ENCODE data around the gene FGD4. TPM values are rescaled to one million over a fixed set of nuclear protein-coding genes. Genes with fewer than 3 reads are reported as not detected.

The FGD4 gene
- total RNA-seq, 2 donors from 2014 or later = 36.3 to 54.4 TPM

DNA sequence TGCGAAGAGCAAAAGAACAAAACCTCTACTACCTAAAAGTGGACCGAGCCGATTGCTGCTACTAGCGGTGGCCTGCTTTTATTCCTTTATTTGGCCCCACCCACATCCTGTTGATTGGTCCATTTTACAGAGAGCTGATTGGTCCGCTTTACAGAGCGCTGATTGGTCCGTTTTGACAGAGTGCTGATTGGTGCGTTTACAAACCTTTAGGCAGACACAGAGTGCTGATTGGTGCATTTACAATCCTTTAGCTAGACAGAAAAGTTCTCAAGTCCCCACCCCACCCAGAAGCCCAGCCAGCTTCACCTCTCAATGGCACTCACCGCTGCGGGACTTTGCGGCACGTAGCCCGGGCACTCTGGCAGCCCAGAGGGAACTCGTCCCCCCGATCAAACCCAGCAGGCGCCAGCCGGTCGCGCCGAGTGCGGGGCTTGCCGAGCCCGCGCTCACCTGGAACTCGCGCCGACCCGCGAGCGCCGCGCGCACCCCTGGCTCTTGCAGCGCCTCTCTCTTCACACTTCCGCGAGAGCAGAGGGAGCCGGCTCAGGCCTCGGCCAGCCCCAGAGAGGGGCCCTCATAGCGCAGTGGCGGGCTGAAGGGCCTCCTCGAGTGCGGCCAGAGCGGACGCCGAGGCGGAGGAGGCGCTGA is 8.7 kb upstream of the FGD4 start:
- Histone ChIP-seq H3K27me3 (no peaks in the 10 kb centered on the region), H3K4me1 (peaks cover 9% of the 10 kb centered on the region), H3K27ac (peak overlapping the region in 3 of 4 donors; percentile 33 to 56 (median 50)), H3K4me3 (peak overlapping the region; percentile 17 to 18), H3K36me3 (replicated peaks in 1 of 2; ENCODE audit: insufficient read depth in 1 of 2, low read depth in 2 of 2) (no peaks in the 10 kb centered on the region), H3K9me3 (no peaks in the 10 kb centered on the region)
- intact Hi-C loops (cut with DNase I) = no loop called here
- TF ChIP-seq, protein P1, sequence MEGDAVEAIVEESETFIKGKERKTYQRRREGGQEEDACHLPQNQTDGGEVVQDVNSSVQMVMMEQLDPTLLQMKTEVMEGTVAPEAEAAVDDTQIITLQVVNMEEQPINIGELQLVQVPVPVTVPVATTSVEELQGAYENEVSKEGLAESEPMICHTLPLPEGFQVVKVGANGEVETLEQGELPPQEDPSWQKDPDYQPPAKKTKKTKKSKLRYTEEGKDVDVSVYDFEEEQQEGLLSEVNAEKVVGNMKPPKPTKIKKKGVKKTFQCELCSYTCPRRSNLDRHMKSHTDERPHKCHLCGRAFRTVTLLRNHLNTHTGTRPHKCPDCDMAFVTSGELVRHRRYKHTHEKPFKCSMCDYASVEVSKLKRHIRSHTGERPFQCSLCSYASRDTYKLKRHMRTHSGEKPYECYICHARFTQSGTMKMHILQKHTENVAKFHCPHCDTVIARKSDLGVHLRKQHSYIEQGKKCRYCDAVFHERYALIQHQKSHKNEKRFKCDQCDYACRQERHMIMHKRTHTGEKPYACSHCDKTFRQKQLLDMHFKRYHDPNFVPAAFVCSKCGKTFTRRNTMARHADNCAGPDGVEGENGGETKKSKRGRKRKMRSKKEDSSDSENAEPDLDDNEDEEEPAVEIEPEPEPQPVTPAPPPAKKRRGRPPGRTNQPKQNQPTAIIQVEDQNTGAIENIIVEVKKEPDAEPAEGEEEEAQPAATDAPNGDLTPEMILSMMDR (IDR thresholded peaks at IDR 0.05) = no peak
- TF ChIP-seq POLR2A (IDR thresholded peaks at IDR 0.05) = peak in 2 of 3 donors; percentile 38 to 41
- DNase-seq (peak; percentile 47 to 63 (median 52)), ATAC-seq (peak; percentile 87)
- WGBS, 2 donors = 38 to 53% methylated on average over 35 to 47 of the region's 47 CpGs

DNA sequence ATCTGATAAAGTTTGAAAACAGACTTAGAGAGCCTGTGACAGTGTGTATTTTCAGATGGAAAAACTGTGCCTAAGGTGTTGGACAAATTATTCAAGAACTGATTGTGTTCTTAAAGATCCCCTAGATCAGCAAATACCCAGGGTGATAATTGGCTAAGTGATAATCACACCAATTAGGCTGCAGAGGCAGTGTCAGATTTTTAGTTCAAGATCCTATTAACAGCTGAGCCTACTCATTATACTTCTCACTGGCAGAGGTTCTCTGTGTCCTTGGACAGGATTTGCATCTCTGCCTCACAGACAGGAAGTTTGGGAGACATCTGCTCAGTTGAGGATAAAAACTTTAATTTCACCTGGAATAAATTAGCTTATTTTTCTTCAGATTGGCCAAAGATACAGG is 4.3 kb upstream of the FGD4 start:
- TF ChIP-seq, protein P1 (IDR thresholded peaks at IDR 0.05) = no peak
- no peak for TF ChIP-seq POLR2A (IDR thresholded peaks at IDR 0.05)
- Histone ChIP-seq H3K27me3 (no peaks in the 10 kb centered on the region), H3K36me3 (replicated peaks in 1 of 2; ENCODE audit: insufficient read depth in 1 of 2, low read depth in 2 of 2) (no peaks in the 10 kb centered on the region), H3K9me3 (no peaks in the 10 kb centered on the region), H3K27ac (no peak overlapping the region), H3K4me1 (peaks cover 18% of the 10 kb centered on the region), H3K4me3 (no peak overlapping the region)
- no peak for DNase-seq
- ATAC-seq = no peak
- intact Hi-C loops (cut with DNase I) = no loop called here

DNA sequence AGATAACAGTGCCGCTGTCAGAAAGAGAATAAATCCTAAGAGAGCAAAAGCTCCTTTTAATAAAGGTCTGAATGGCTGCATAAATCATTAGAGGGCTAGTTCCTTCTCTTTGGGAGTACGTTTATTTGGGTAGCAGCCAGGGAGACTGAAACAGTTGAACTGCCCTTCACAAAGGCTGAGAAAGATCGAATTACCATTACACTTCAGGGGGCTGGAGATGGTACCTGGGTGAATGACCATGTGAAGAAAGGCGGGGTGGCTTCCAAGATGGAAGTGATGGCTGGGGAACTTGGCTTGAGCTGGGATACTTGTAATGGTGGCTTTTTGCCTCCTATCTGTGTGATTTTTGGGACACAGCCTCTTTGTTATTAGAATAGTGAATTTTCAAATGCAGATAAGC is 1.7 kb upstream of the FGD4 start:
- DNase-seq (no peak), ATAC-seq (no peak)
- 66 to 80% methylated on average over 4 of the region's 4 CpGs for WGBS, 2 donors
- intact Hi-C loops (cut with DNase I) = no loop called here
- Histone ChIP-seq H3K4me3 (no peak overlapping the region), H3K4me1 (peaks cover 27% of the 10 kb centered on the region), H3K27me3 (no peaks in the 10 kb centered on the region), H3K9me3 (no peaks in the 10 kb centered on the region), H3K36me3 (replicated peaks in 1 of 2; ENCODE audit: insufficient read depth in 1 of 2, low read depth in 2 of 2) (no peaks in the 10 kb centered on the region), H3K27ac (no peak overlapping the region)
- TF ChIP-seq, protein P1 (IDR thresholded peaks at IDR 0.05) = no peak
- no peak for TF ChIP-seq POLR2A (IDR thresholded peaks at IDR 0.05)

DNA sequence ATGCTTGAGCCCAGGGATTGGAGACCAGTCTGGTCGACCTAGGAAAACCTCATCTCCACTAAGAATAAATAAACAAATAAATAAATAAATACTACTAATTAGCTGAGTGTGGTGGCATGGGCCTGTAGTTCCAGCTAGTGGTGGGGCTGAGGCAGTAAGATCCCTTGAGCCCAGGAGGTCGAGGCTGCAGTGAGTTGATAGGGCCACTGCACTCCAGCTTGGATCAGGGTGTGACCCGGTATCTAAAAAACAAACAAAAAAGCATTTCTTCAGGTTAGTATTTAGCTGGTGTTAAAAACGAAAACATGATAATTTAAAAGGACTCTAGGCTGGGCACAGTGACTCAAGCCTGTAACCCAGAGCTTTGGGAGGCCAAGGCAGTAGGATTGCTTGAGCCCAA is 1.2 kb upstream of the FGD4 start:
- 79 to 83% methylated on average over 4 of the region's 4 CpGs for WGBS, 2 donors
- H3K4me1 ChIP-seq = peaks cover 31% of the 10 kb centered on the region
- TF ChIP-seq, protein P1 (IDR thresholded peaks at IDR 0.05) = no peak
- no peak for TF ChIP-seq POLR2A (IDR thresholded peaks at IDR 0.05)
- H3K9me3 ChIP-seq = no peaks in the 10 kb centered on the region
- no peaks in the 10 kb centered on the region for H3K27me3 ChIP-seq
- DNase-seq = no peak
- H3K27ac ChIP-seq = peak overlapping the region in 3 of 4 donors; percentile 96 to 97 (median 96)
- no peak overlapping the region for H3K4me3 ChIP-seq
- no peak for ATAC-seq
- intact Hi-C loops (cut with DNase I) = no loop called here
- no peaks in the 10 kb centered on the region for H3K36me3 ChIP-seq (replicated peaks in 1 of 2; ENCODE audit: insufficient read depth in 1 of 2, low read depth in 2 of 2)

DNA sequence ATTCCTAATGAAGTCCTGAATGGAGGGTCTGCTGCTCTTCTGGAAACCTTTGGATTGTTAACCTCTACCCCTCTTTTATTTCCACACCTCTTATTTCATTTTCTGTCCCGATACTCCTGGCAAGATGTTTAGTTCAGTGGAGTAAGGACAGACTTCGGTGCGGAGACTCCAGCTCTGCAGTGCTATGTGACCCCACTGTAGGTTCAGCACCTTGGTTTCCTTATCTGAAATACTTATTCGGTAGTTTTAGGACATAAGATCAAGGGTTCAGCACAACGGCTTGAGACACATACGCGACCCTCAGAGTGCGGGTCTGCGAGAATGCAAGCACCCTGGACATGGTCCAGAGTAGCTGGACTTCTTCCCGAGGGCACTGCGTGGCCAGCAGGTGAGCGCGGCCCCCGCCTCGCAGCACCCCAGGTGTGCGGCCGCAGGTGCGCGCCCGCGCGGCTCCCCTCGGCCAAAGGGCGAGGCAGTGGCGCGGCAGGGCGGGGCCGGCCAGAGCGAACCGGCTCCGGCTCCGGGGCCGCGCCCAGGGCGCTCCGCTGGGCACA is 465 bp upstream of the FGD4 start:
- Histone ChIP-seq H3K9me3 (no peaks in the 10 kb centered on the region), H3K4me1 (peaks cover 33% of the 10 kb centered on the region), H3K4me3 (no peak overlapping the region), H3K27ac (peak overlapping the region; percentile 81 to 97 (median 96)), H3K27me3 (no peaks in the 10 kb centered on the region), H3K36me3 (replicated peaks in 1 of 2; ENCODE audit: insufficient read depth in 1 of 2, low read depth in 2 of 2) (no peaks in the 10 kb centered on the region)
- intact Hi-C loops (cut with DNase I) = no loop called here
- DNase-seq (no peak), ATAC-seq (peak; percentile 7)
- no peak for TF ChIP-seq POLR2A (IDR thresholded peaks at IDR 0.05)
- TF ChIP-seq, protein P1 (IDR thresholded peaks at IDR 0.05) = peak in 1 of 7 experiments; percentile 5
- WGBS, 2 donors = 1 to 2% methylated on average over 19 to 29 of the region's 36 CpGs

Measured in body of pancreas (tissue), 4 donors.